ENCODE data around the gene CCNDBP1.

- TF ChIP-seq POLR2A (IDR thresholded peaks at IDR 0.05) (no peak), CTCF (IDR thresholded peaks at IDR 0.05 in 8 of 11, conservative IDR thresholded peaks at IDR 0.05 in 3 of 11) (no peak), POLR2AphosphoS5 (IDR thresholded peaks at IDR 0.05) (no peak)
Observed at GRCh38 chr15:43194795-43195194, 9.6 kb downstream of the CCNDBP1 start.
